Occipital lobe (tissue), 2 donors: ENCODE results near the gene ZNF22. TPM values are rescaled to one million over a fixed set of nuclear protein-coding genes. Genes with fewer than 3 reads are reported as not detected.

ENCODE experiments used
- DNase-seq: peaks from one replicate; lab custom pipeline; 2025; lab: John Stamatoyannopoulos, UW
- total RNA-seq: library from RNA; depleted of rRNA; stranded (reverse); fragments of >200 nt; gene quantifications from one replicate; pipeline ENCODE4 v1.2.3, GENCODE V29; 2014

ZNF22 gene
- total RNA-seq, 1 donor from 2014 or later: 48.8 TPM

GRCh38 chr10:44963772-44964633 lies 36.7 kb upstream of the ZNF22 start:
- DNase-seq: peak; percentile 93

DNA sequence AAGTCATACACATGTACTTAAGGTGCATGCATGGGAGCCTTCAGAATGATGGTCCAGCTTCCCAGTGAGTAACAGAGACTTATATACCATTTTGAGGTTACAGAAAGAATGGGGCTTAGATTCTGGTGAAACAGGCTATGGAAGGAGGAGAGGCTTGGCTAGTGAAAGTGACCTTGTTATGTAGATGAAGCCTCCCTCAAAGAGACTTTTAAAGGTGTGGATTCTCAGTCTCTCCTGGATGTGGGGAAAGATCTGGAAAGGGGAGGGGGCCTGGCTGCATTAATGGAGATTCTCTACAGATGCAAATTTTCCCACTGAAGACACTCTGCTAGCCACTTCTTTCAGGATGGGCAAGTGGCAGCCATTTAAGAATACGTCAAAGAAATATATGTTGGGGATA lies 35.6 kb upstream of the ZNF22 start:
- no peak for DNase-seq

DNA sequence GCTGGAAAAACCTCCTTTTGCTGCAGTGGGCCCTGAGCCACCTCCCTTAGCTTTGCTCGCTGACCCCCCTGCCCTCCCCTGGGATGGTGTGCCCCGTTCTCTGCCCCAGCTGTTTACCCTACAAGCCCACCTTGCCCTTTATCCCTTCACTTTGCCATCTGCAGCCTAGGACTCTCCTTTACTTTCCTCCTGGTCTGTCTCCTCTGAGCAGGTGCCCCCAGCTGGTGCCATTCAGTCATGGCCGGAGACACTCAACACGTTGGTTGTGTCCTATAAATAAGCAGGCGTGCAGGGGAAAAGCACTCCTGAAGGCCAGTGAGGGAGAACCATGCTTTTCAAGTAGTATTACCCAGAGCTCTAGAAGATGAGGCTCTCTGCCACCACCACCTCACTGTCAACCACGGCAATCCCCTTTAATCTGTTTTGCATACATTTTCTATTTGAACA lies 35.0 kb upstream of the ZNF22 start:
- DNase-seq: no peak

DNA sequence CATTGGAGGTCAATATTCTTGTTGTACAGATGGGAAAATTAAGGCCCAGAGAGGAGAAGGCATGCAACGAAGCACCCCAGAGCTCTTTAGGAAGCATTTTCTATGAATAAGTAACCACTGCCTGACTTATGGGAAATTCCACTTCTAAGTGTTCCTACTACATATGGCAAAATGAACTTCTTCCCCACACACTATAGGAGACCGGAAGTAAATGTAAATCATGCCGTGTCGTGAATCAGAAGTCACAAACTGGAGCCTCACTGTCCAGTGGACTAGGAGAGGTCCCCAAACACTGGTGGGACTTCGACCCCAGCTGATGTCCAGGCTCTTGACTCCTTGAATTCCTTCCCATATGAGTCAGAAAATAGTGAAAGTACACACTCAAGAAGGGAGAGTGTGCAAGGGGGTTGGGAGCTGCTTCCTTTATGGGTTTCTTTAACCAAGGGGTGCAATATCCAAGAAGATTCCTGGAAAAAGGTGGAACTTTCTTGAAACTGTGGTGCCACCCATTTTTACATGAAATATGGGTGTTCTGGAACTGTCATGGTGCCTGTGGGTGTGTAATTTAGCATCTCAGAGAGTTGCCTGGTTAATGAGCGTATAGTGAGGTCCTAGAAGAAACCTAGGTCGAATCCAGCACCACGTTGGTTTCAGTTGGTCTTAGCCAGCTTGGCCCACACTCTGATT lies 34.5 kb upstream of the ZNF22 start:
- DNase-seq: no peak

- DNase-seq: no peak
These were observed 33.8 kb upstream of the ZNF22 start for GRCh38 chr10:44966816-44967509.

DNA sequence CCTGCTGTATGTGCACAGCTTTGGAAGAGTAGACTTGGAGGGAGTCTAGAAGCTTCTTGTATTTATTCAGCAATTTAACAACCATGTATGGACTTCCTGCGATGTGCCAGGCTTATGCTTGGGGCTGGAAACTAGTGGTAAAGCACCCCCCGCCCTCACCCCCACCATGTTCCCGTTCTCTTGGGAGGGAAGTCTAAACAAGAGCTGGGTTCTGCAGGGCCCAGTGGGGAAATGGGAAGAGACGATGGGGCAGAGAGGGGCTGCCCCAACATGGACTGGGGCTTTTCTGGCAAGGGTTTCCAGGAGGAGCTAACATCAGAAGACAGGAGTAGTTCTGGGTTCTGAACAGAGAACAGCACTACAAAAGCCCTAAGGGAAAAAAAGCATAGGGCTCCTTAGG lies 33.1 kb upstream of the ZNF22 start:
- no peak for DNase-seq

GRCh38 chr10:44968091-44968490 lies 32.6 kb upstream of the ZNF22 start:
- no peak for DNase-seq

- no peak for DNase-seq
These were observed 32.0 kb upstream of the ZNF22 start for GRCh38 chr10:44968500-44969400.

DNA sequence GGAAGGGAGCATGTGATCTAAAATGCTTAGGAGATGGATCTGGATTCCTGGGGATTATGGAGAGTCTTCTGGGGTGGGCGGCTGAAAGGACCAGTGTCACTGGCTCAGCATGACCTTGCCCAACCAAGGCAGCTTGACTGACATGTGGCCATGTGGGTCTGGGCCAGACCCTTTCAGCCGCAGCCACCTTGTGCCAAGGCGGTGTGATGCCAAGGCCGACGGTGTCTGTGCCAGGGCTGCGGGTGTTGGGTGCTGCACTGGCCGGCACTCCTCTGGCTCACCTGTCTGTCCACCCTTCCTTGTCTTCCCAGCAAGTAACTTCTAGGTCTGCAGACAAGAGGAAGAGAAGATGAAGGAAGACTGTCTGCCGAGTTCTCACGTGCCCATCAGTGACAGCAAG lies 30.9 kb upstream of the ZNF22 start:
- no peak for DNase-seq

GRCh38 chr10:44970812-44971395 lies 29.8 kb upstream of the ZNF22 start:
- DNase-seq: no peak

DNA sequence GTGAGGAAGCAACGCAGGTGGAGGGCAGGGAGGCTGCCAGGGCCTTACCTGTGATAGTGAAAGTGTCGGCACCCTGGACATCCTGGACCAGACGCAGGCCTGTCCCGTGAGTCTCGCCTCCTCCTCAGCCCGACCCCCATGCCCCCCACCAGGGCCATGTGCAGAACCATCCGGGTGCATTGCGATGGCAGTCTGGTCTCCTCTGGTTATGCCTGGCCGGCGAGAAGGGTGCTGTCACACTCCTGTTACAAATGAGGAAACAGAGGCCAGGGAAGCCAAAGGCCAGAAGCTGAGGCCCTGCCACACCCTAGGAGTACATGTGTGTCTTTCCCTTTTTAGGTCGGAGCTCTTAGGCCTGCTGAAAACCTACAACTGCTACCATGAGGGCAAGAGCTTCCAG lies 29.3 kb upstream of the ZNF22 start:
- no peak for DNase-seq

DNA sequence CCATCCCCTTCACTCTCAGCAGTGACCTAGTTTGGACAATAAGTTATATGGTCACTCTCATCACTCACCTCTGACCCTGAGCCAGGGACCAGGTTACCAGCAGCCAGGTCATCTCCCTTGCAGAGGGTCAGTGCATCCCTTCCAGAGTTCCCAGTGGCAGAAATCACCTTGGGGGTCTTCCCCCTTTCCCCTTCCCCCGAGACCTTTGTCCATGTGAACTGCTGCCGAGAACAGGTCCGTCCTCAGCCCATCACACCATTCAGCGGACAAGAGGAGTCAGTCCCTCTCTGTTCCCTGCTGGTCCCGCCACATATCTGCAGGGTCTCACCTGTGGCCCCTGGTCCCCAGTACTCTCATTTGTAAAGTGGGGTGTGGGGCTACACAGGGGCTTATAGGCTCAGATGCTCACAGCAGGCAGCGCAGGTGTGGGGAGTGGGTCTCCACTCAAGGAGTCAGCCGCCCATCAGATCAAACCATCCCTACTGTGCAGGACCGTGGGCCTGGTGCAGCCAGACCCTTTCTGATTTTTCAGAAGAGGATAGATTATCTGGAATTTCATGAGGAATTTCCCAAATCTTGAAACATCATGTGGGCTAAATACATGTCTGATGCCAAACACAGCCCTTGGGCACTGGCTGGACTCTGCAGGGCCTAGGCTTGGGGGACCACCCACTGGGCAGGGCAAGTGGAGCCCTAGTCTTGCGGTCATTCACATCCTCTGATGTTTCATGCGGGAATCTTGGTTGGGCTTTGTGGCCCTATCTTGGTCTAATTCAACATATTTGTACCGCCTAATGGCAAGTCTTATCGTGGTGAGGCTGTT lies 28.6 kb upstream of the ZNF22 start:
- no peak for DNase-seq

DNA sequence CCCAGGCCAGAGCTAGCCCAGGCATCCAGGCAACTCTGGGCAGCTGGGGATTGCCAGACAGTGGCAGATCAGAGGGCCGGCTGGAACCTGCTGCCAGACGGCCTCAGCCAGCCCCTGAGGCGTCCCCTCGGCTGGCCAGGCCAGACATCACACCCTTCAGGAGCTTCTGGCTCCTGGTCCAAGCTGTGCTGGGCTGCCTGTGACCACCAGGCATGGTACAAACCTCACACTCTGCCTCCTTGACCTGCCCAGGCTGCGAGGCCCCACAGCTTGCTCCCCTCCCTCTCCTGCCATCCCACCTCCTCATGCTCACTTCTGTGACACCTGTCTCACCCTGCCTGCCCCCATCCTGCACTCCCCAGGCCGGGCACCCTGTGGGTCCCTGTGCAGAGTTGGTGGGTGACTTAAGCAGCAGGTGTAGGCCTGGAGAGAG lies 27.8 kb upstream of the ZNF22 start:
- no peak for DNase-seq

DNA sequence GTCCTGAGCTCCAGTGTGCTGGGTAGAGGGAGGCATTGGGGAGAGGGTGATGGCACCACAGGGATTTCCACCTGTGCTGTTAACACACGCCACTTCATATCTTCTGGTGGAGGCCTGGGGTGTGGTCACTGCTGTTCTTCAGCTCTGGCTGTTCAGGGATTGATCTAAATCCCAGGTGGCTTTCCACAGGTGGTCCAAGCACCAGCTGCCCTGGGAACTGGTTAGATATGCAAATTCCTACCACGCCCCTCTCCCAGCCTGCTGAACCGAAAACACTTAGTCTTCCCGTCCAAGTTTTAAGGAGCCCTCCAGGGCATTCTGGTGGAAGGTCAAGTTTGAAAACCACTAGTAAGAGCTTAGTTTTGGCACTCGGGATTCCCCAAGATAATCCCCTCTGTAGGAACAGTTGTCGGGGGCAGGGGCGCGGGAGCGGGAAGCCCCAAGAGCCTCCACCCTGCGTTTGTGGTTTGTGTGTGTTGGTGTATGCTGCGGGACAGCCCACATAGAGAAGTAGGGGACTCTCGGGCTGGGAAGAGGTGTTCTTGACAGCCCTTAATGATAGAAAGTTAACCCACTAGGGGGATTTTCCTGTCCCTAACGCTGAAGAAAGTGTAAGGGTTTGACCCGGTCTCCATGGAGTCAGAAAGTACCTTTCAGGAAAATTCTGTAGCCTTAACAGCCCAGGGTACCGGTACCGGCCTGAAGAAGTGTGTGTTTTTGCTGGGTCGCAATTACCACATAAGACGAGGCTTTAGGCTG lies 27.2 kb upstream of the ZNF22 start:
- DNase-seq: no peak

- no peak for DNase-seq
These were observed 26.6 kb upstream of the ZNF22 start for GRCh38 chr10:44974082-44974627.

DNA sequence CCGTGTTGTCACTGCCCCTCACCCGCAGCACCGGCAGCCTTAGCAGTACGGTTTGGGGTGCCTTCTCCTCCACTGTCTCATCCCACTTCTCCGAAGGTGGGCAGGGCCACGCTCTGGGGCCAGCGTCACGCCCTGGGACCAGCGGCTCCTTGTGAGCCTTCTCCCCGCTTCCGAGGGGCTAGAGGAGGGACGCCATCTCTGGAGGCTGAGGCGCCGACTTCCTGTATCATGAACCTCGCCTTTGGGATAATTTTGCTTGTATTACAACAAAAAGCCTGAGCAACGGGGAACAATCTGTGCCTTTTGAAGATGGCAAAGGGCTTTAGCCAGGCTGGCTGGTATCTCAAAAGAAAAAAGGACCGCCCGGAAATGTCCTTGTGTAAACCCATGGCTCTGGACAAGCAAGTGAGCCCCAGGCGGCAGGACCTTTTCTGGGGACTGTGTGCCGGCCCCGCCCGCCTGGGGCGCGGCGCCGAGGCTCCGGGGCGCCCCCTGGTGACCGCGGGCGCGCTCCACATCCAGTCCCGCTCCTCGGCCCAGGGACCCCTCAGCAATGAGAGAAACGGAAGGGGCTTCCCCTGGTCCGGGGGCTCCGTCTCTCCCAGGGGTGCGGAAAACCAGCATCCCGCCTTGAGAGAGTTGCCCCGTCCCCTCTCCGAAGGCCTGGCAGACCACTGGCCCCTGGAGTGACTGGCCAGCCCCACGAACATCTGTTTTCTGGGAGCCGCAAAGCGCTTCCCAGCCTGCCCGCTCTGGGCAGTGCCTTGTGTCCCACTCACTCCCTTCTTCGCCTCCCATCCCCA lies 25.9 kb upstream of the ZNF22 start:
- peak; percentile 45 for DNase-seq

GRCh38 chr10:44975431-44976331 lies 25.0 kb upstream of the ZNF22 start:
- no peak for DNase-seq
